Measurements from ENCODE around the gene RFNG. TPM values are rescaled to one million over a fixed set of nuclear protein-coding genes. Genes with fewer than 3 reads are reported as not detected.

The RFNG gene
- polyA plus RNA-seq, 3 donors, result 34.4 to 35.7 (median 34.4) TPM

- no peak for DNase-seq (ENCODE audit: low read depth in 3 of 3, low spot score in 2 of 3)
These were observed 27.5 kb upstream of the RFNG start for GRCh38 chr17:82079001-82079677.

GRCh38 chr17:82078433-82078832, 26.8 kb upstream of the RFNG start:
- no peak for DNase-seq (ENCODE audit: low read depth in 3 of 3, low spot score in 2 of 3)

- no peak for DNase-seq (ENCODE audit: low read depth in 3 of 3, low spot score in 2 of 3)
These were observed 26.2 kb upstream of the RFNG start for GRCh38 chr17:82077617-82078358.

- no peak for DNase-seq (ENCODE audit: low read depth in 3 of 3, low spot score in 2 of 3)
These were observed 25.4 kb upstream of the RFNG start for GRCh38 chr17:82076785-82077591.

- DNase-seq (ENCODE audit: low read depth in 3 of 3, low spot score in 2 of 3), result no peak
These were observed 24.6 kb upstream of the RFNG start for GRCh38 chr17:82076018-82076784.

- DNase-seq (ENCODE audit: low read depth in 3 of 3, low spot score in 2 of 3), result no peak
These were observed 21.8 kb upstream of the RFNG start for GRCh38 chr17:82073446-82073845.

- DNase-seq (ENCODE audit: low read depth in 3 of 3, low spot score in 2 of 3), result no peak
These were observed 21.2 kb upstream of the RFNG start for GRCh38 chr17:82072827-82073226.

- DNase-seq (ENCODE audit: low read depth in 3 of 3, low spot score in 2 of 3), result no peak
These were observed 19.0 kb upstream of the RFNG start for GRCh38 chr17:82070611-82071010.

GRCh38 chr17:82065638-82066303, 14.2 kb upstream of the RFNG start, which contains the start of gene DUS1L:
Gene DUS1L, minus strand, starts transcription at chr17:82065804. Its CDS starts 745 bp downstream, at chr17:82065059.
- DNase-seq (ENCODE audit: low read depth in 3 of 3, low spot score in 2 of 3), result peak in 2 of 3 donors; percentile 15 to 16

- no peak for DNase-seq (ENCODE audit: low read depth in 3 of 3, low spot score in 2 of 3)
These were observed 13.6 kb upstream of the RFNG start for GRCh38 chr17:82065193-82065637.

- no peak for DNase-seq (ENCODE audit: low read depth in 3 of 3, low spot score in 2 of 3)
These were observed 13.0 kb upstream of the RFNG start for GRCh38 chr17:82064433-82065192.

GRCh38 chr17:82063424-82064415, 12.1 kb upstream of the RFNG start:
- no peak for DNase-seq (ENCODE audit: low read depth in 3 of 3, low spot score in 2 of 3)

GRCh38 chr17:82062984-82063368, 11.4 kb upstream of the RFNG start:
- no peak for DNase-seq (ENCODE audit: low read depth in 3 of 3, low spot score in 2 of 3)

- DNase-seq (ENCODE audit: low read depth in 3 of 3, low spot score in 2 of 3), result no peak
These were observed 10.7 kb upstream of the RFNG start for GRCh38 chr17:82062076-82062983.

GRCh38 chr17:82061047-82061925, 9.7 kb upstream of the RFNG start:
- no peak for DNase-seq (ENCODE audit: low read depth in 3 of 3, low spot score in 2 of 3)

- DNase-seq (ENCODE audit: low read depth in 3 of 3, low spot score in 2 of 3), result no peak
These were observed 9.0 kb upstream of the RFNG start for GRCh38 chr17:82060614-82061013.

All from right renal cortex interstitium (tissue), 3 donors.